ENCODE results near the gene SURF6. TPM values are rescaled to one million over a fixed set of nuclear protein-coding genes. Genes with fewer than 3 reads are reported as not detected.
"Not testable (repeated sequence)": the region's sequence is repeated elsewhere in the genome, so short reads cannot be mapped to it uniquely, and the experiment has no call there.

Gene SURF6
- polyA plus RNA-seq, 3 donors: 0.75 to 12.9 (median 2.9) TPM

DNA sequence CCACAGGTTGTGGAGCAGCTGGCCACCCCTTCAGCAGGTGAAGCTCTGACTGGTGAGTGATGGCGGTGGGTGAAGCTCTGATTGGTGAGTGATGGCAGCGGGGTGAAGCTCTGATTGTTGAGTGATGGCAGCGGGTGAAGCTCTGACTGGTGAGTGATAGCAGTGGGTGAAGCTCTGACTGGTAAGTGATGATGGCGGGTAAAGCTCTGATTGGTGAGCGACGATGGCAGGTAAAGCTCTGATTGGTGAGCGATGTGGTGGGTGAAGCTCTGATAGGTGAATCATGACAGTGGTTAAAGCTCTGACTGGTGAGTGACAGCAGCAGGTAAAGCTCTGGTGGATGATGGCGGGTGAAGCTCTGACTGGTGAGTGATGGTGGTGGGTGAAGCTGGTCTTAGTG is 51.6 kb downstream of the SURF6 start:
- no peaks in the 10 kb centered on the region for H3K79me2 ChIP-seq (ENCODE audit: insufficient read depth, low read length)
- no peaks in the 10 kb centered on the region for H3K27me3 ChIP-seq (ENCODE audit: control insufficient read depth in 2 of 2, insufficient read depth in 2 of 2, low read length in 2 of 2)
- H2AFZ ChIP-seq (ENCODE audit: insufficient read depth, low read depth, low read length, poor library complexity, severe bottlenecking): no peak overlapping the region
- WGBS (ENCODE audit: insufficient coverage): 85% methylated on average over 7 of the region's 8 CpGs
- no peak for TF ChIP-seq CTCF (IDR thresholded peaks at IDR 0.05)
- H3K9ac ChIP-seq (ENCODE audit: insufficient read depth, low read length, poor library complexity, severe bottlenecking): no peak overlapping the region
- H3K4me1 ChIP-seq (ENCODE audit: control insufficient read depth in 1 of 2, insufficient read depth in 2 of 2, low read length in 2 of 2): peaks cover 0 to 4% of the 10 kb centered on the region in 2 donors
- H3K9me3 Mint-ChIP-seq: peaks cover 9 to 20% (median 17%) of the 10 kb centered on the region in 7 donors
- no peak overlapping the region for H3K4me3 Mint-ChIP-seq
- H3K4me1 Mint-ChIP-seq: no peaks in the 10 kb centered on the region
- H3K27me3 Mint-ChIP-seq (ENCODE audit: low read depth in 3 of 3): peaks cover 0 to 3% (median 2%) of the 10 kb centered on the region in 3 donors
- intact Hi-C loops (cut with micrococcal nuclease): no loop called here
- H3K27ac Mint-ChIP-seq: no peak overlapping the region
- no peak overlapping the region for H3K4me3 ChIP-seq (replicated peaks in 1 of 3; ENCODE audit: low read depth in 2 of 3, low read length in 3 of 3)
- no peaks in the 10 kb centered on the region for H4K20me1 ChIP-seq (ENCODE audit: insufficient read depth, low read length)
- H3K36me3 Mint-ChIP-seq: peaks cover 0 to 1% of the 10 kb centered on the region in 2 donors
- H3K4me2 ChIP-seq (replicated peaks; ENCODE audit: extremely low read depth, low read length, poor library complexity, severe bottlenecking): no peak overlapping the region
- no peak for DNase-seq
- no peaks in the 10 kb centered on the region for H3K36me3 ChIP-seq (replicated peaks in 1 of 2; ENCODE audit: control insufficient read depth in 1 of 2, insufficient read depth in 2 of 2, low read length in 2 of 2)
- no peak overlapping the region for H3K27ac ChIP-seq (ENCODE audit: low read depth in 1 of 2, low read length in 2 of 2)
- H3K9me3 ChIP-seq (replicated peaks in 1 of 2; ENCODE audit: control insufficient read depth in 1 of 2, insufficient read depth in 1 of 2, low read length in 2 of 2): peaks cover 0 to 17% of the 10 kb centered on the region in 2 donors

DNA sequence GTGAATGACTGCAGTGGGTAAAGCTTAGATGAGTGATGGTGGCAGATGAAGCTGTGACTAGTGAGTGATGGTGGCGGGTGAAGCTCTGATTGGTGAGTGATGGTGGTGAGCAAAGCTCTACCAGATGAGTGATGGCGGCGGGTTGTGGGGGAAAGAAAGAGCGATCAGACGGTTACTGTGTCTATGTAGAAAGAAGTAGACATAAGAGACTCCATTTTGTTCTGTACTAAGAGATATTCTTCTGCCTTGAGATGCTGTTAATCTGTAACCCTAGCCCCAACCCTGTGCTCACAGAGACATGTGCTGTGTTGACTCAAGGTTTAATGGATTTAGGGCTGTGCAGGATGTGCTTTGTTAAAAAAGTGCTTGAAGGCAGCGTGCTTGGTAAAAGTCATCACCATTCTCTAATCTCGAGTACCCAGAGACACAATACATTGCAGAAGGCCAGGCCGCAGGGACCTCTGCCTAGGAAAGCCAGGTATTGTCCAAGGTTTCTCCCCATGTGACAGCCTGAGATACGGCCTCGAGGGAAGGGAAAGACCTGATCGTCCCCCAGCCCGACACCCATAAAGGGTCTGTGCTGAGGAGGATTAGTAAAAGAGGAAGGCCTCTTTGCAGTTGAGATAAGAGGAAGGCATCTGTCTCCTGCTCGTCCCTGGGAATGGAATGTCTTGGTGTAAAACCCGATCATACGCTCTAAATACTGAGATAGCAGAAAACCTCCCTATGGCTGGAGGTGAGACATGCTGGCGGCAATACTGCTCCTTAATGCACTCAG is 52.5 kb downstream of the SURF6 start:
- H3K79me2 ChIP-seq (ENCODE audit: insufficient read depth, low read length); H4K20me1 ChIP-seq (ENCODE audit: insufficient read depth, low read length); H3K4me2 ChIP-seq (replicated peaks; ENCODE audit: extremely low read depth, low read length, poor library complexity, severe bottlenecking); DNase-seq; H3K4me3 Mint-ChIP-seq; H3K27me3 ChIP-seq (ENCODE audit: control insufficient read depth in 2 of 2, insufficient read depth in 2 of 2, low read length in 2 of 2); H3K4me3 ChIP-seq (replicated peaks in 1 of 3; ENCODE audit: low read depth in 2 of 3, low read length in 3 of 3); H3K36me3 ChIP-seq (replicated peaks in 1 of 2; ENCODE audit: control insufficient read depth in 1 of 2, insufficient read depth in 2 of 2, low read length in 2 of 2); H3K27ac ChIP-seq (ENCODE audit: low read depth in 1 of 2, low read length in 2 of 2); intact Hi-C loops (cut with micrococcal nuclease); H3K4me1 Mint-ChIP-seq; H3K9ac ChIP-seq (ENCODE audit: insufficient read depth, low read length, poor library complexity, severe bottlenecking); H3K27ac Mint-ChIP-seq; H3K36me3 Mint-ChIP-seq; H2AFZ ChIP-seq (ENCODE audit: insufficient read depth, low read depth, low read length, poor library complexity, severe bottlenecking); H3K4me1 ChIP-seq (ENCODE audit: control insufficient read depth in 1 of 2, insufficient read depth in 2 of 2, low read length in 2 of 2); H3K27me3 Mint-ChIP-seq (ENCODE audit: low read depth in 3 of 3): not testable (repeated sequence)
- peaks cover 4 to 24% of the 10 kb centered on the region in 2 donors for H3K9me3 ChIP-seq (replicated peaks in 1 of 2; ENCODE audit: control insufficient read depth in 1 of 2, insufficient read depth in 1 of 2, low read length in 2 of 2)
- peaks cover 9 to 28% (median 19%) of the 10 kb centered on the region in 7 donors for H3K9me3 Mint-ChIP-seq
- WGBS (ENCODE audit: insufficient coverage): 83% methylated on average over 7 of the region's 16 CpGs
